Measurements from ENCODE around the gene GPD1L. TPM values are rescaled to one million over a fixed set of nuclear protein-coding genes. Genes with fewer than 3 reads are reported as not detected.

Gene GPD1L
- total RNA-seq, 4 donors from 2014 or later, result 24.0 to 42.8 (median 27.1) TPM

GRCh38 chr3:32138545-32139104 lies 32.2 kb downstream of the GPD1L start:
- no peak for DNase-seq (ENCODE audit: low spot score in 2 of 2)
- no peak overlapping the region for H3K4me3 ChIP-seq (ENCODE audit: low read depth, poor library complexity, severe bottlenecking)
- intact Hi-C loops (cut with DNase I; ENCODE audit: low total_unique reads), result no loop called here
- TF ChIP-seq CTCF (IDR thresholded peaks at IDR 0.05), result no peak
- no peak for TF ChIP-seq POLR2A (IDR thresholded peaks at IDR 0.05)
- WGBS, 2 donors, result 58 to 59% methylated on average over 8 of the region's 8 CpGs

- intact Hi-C loops (cut with DNase I; ENCODE audit: low total_unique reads), result no loop called here
- no peak for DNase-seq (ENCODE audit: low spot score in 2 of 2)
- TF ChIP-seq CTCF (IDR thresholded peaks at IDR 0.05), result no peak
- 70 to 76% methylated on average over 5 of the region's 5 CpGs for WGBS, 2 donors
- H3K4me3 ChIP-seq (ENCODE audit: low read depth, poor library complexity, severe bottlenecking), result no peak overlapping the region
These were observed 34.5 kb downstream of the GPD1L start for GRCh38 chr3:32140943-32141342.

GRCh38 chr3:32143849-32144757 lies 37.7 kb downstream of the GPD1L start:
- 62 to 66% methylated on average over 11 of the region's 11 CpGs for WGBS, 2 donors
- DNase-seq (ENCODE audit: low spot score in 2 of 2), result peak in 1 of 2 donors; percentile 39

GRCh38 chr3:32146746-32147211 lies 40.4 kb downstream of the GPD1L start:
- no peak overlapping the region for H3K4me3 ChIP-seq (ENCODE audit: low read depth, poor library complexity, severe bottlenecking)
- no peak for DNase-seq (ENCODE audit: low spot score in 2 of 2)
- intact Hi-C loops (cut with DNase I; ENCODE audit: low total_unique reads), result no loop called here
- 34 to 56% methylated on average over 3 of the region's 3 CpGs for WGBS, 2 donors
- TF ChIP-seq CTCF (IDR thresholded peaks at IDR 0.05), result no peak
- TF ChIP-seq POLR2A (IDR thresholded peaks at IDR 0.05), result no peak

More at GRCh38 chr3:32143849-32144757, 37.7 kb downstream of the GPD1L start:
- TF ChIP-seq CTCF (IDR thresholded peaks at IDR 0.05) (peak in 1 of 3 donors; percentile 39), POLR2A (IDR thresholded peaks at IDR 0.05) (no peak)
- no peak overlapping the region for H3K4me3 ChIP-seq (ENCODE audit: low read depth, poor library complexity, severe bottlenecking)
- intact Hi-C loops (cut with DNase I; ENCODE audit: low total_unique reads), result loop anchor here (2.0 kb wide), 1 partner anchor 123 kb away; no protein-coding TSS in a partner anchor

GRCh38 chr3:32147509-32147908 lies 41.1 kb downstream of the GPD1L start:
- 65 to 73% methylated on average over 1 of the region's 1 CpG for WGBS, 2 donors
- no peak overlapping the region for H3K4me3 ChIP-seq (ENCODE audit: low read depth, poor library complexity, severe bottlenecking)
- intact Hi-C loops (cut with DNase I; ENCODE audit: low total_unique reads), result no loop called here
- DNase-seq (ENCODE audit: low spot score in 2 of 2), result no peak
- TF ChIP-seq CTCF (IDR thresholded peaks at IDR 0.05) (no peak), POLR2A (IDR thresholded peaks at IDR 0.05) (no peak)

All from lower leg skin (tissue), 4 donors.